HepG2 (cell line): ENCODE measurements around the gene CNOT1. TPM values are rescaled to one million over a fixed set of nuclear protein-coding genes. Genes with fewer than 3 reads are reported as not detected.
A peak's percentile ranks its signal among the peaks of the same experiment; 100 is the strongest.

ENCODE experiments used
- HNRNPUL1 ChIP-seq: fragments of 200-400 bp; formaldehyde crosslinking; IDR thresholded peaks from 2 replicates; pipeline ENCODE4 v1.6.1; 2017; ENCODE audit warnings: low read depth, mild to moderate bottlenecking, low read length, moderate library complexity
- MED13 ChIP-seq: sonication (generic); formaldehyde crosslinking; IDR thresholded peaks from 2 replicates; pipeline ENCODE4 v1.5.0; 2020; ENCODE audit warnings: missing genetic modification reagents
- NFE2L2 ChIP-seq: fragments of 150-350 bp; IDR thresholded peaks from 2 replicates; pipeline ENCODE4 v1.6.1; 2014; ENCODE audit warnings: low read length
- NONO ChIP-seq, 2 experiments: fragments of 450-650 bp in 1 of 2; sonication (generic) in 1 of 2; formaldehyde crosslinking in 1 of 2; IDR thresholded peaks in 1 of 2; conservative IDR thresholded peaks in 1 of 2; 2 replicates each; pipeline versions ENCODE4 v1.6.1 to v1.8.0; 2017 to 2022; ENCODE audit warnings: mild to moderate bottlenecking in 1 of 2, missing genetic modification reagents in 1 of 2, moderate library complexity in 1 of 2
- NR1H2 ChIP-seq: sonication (generic); formaldehyde crosslinking; IDR thresholded peaks from 2 replicates; pipeline ENCODE4 v1.8.1; 2022; ENCODE audit warnings: low read depth, missing genetic modification reagents, borderline replicate concordance
- PHF20 ChIP-seq: sonication (generic); formaldehyde crosslinking; IDR thresholded peaks from 2 replicates; pipeline ENCODE4 v1.5.0; 2020; ENCODE audit warnings: mild to moderate bottlenecking, missing genetic modification reagents
- PHF21A ChIP-seq: sonication (generic); formaldehyde crosslinking; IDR thresholded peaks from 2 replicates; pipeline ENCODE4 v1.5.0; 2020; ENCODE audit warnings: mild to moderate bottlenecking, missing genetic modification reagents
- POGZ ChIP-seq: sonication (generic); formaldehyde crosslinking; IDR thresholded peaks from 2 replicates; pipeline ENCODE4 v1.4.0; 2020; ENCODE audit warnings: mild to moderate bottlenecking, missing genetic modification reagents
- POLR2A ChIP-seq, 2 experiments: IDR thresholded peaks; 2 replicates each; pipeline ENCODE4 v1.6.1; 2011; ENCODE audit warnings: low read depth in 2 of 2, low read length in 2 of 2, mild to moderate bottlenecking in 1 of 2, moderate library complexity in 1 of 2; ENCODE audit not compliant: insufficient read depth in 1 of 2
- PREB ChIP-seq: sonication (generic); formaldehyde crosslinking; IDR thresholded peaks from 2 replicates; pipeline ENCODE4 v1.4.0; 2020; ENCODE audit warnings: missing genetic modification reagents
- RARA ChIP-seq: IDR thresholded peaks from 2 replicates; pipeline ENCODE4 v1.6.1; 2016; ENCODE audit warnings: missing genetic modification reagents, missing compliant biosample characterization
- SALL1 ChIP-seq: sonication (generic); formaldehyde crosslinking; IDR thresholded peaks from 2 replicates; pipeline ENCODE4 v1.8.0; 2022; ENCODE audit warnings: mild to moderate bottlenecking, missing genetic modification reagents
- TOE1 ChIP-seq: sonication (generic); formaldehyde crosslinking; IDR thresholded peaks from 2 replicates; pipeline ENCODE4 v1.4.0; 2020; ENCODE audit warnings: mild to moderate bottlenecking, missing genetic modification reagents
- ZNF512 ChIP-seq: sonication (generic); formaldehyde crosslinking; IDR thresholded peaks from 2 replicates; pipeline ENCODE4 v1.4.0; 2020; ENCODE audit warnings: mild to moderate bottlenecking, missing genetic modification reagents
- ZNF644 ChIP-seq: IDR thresholded peaks from 2 replicates; pipeline ENCODE4 v1.6.1; 2016; ENCODE audit warnings: low read depth
- ZNF761 ChIP-seq: sonication (generic); formaldehyde crosslinking; conservative IDR thresholded peaks from 2 replicates; pipeline ENCODE4 v1.4.0; 2020; ENCODE audit warnings: mild to moderate bottlenecking, missing genetic modification reagents
- ZNF850 ChIP-seq: sonication (generic); formaldehyde crosslinking; conservative IDR thresholded peaks from 2 replicates; pipeline ENCODE4 v1.9.0; 2021; ENCODE audit warnings: mild to moderate bottlenecking, missing genetic modification reagents
- polyA plus RNA-seq, 8 experiments: library from polyadenylated mRNA; depleted of rRNA in 3 of 8; stranded (reverse) in 7 of 8; unstranded in 1 of 8; fragments of >200 nt; fragmentation: Illumina TruSeq in 4 of 8; extraction: Trizol in 4 of 8; gene quantifications; 2 replicates each; pipeline versions ENCODE4 v1.2.1 to v1.2.3, GENCODE V29; 2011 to 2016; ENCODE audit warnings: low read depth in 4 of 8, missing spikeins in 1 of 8, mixed read lengths in 1 of 8; ENCODE audit not compliant: insufficient read depth in 1 of 8
- total RNA-seq, 5 experiments: library from RNA; depleted of rRNA; stranded (reverse); fragments of >200 nt; fragmentation: Illumina TruSeq; extraction: Trizol; gene quantifications; 2 replicates each; pipeline ENCODE4 v1.2.3, GENCODE V29; 2016; ENCODE audit warnings: low read depth in 1 of 5
- TF ChIP-seq, protein P1 (sequence below): sonication (generic); formaldehyde crosslinking; IDR thresholded peaks from 2 replicates; pipeline ENCODE4 v1.4.0; 2020; ENCODE audit warnings: low read depth, missing genetic modification reagents
- TF ChIP-seq, protein P2 (sequence below): sonication (generic); formaldehyde crosslinking; IDR thresholded peaks from 2 replicates; pipeline ENCODE4 v1.5.1; 2020; ENCODE audit warnings: missing genetic modification reagents, mild to moderate bottlenecking, borderline replicate concordance

Gene CNOT1
- total and polyA plus RNA-seq, 2 of the 13 experiments (the other 11 are each of a cell fraction or from before 2014, with no cell fraction given): 188 to 232 TPM

DNA sequence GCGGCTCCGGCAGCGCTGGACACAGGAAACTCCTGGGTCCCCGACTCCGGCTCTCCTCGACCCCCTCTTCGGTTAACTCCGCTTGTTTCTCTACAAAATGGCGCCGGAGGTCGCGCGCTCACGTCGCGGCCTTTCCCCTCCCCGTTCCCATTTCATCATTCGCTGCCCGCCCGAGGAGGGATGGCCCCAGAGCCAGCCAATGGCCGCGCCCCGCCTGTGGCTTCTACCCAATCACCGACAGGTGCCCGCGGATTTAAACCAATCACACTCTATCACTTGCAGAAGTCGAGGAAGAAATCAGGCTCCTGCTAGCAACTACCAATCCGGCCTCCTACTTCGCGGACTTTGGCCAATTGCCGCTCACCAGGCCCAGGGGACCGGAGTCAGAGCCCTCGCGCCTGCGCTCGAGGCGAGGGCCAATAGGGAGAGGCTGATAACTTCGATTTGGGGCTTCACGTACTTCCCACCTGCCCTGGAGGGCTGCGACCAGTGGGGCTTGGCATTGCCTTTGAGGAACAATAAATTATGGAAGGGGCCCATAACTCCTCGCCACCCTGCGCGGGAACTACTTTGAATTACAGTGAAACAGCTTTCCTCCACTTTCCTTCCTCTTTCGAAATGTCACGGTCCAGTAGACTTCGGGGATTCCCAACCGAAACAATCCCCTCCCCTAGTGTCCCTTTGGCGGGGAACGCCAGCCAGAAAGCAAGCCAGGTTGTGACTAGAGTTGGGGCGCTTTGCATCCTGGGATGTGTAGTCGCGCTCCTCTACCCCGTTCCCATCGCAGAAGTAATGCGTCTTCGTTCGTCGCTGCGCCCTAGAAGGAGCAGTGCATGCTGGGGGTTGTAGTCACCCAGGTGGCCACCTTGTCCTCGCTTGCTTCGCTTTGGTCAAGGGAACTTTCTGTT is at the start of gene CNOT1 (continued):
- TF ChIP-seq, protein P1, sequence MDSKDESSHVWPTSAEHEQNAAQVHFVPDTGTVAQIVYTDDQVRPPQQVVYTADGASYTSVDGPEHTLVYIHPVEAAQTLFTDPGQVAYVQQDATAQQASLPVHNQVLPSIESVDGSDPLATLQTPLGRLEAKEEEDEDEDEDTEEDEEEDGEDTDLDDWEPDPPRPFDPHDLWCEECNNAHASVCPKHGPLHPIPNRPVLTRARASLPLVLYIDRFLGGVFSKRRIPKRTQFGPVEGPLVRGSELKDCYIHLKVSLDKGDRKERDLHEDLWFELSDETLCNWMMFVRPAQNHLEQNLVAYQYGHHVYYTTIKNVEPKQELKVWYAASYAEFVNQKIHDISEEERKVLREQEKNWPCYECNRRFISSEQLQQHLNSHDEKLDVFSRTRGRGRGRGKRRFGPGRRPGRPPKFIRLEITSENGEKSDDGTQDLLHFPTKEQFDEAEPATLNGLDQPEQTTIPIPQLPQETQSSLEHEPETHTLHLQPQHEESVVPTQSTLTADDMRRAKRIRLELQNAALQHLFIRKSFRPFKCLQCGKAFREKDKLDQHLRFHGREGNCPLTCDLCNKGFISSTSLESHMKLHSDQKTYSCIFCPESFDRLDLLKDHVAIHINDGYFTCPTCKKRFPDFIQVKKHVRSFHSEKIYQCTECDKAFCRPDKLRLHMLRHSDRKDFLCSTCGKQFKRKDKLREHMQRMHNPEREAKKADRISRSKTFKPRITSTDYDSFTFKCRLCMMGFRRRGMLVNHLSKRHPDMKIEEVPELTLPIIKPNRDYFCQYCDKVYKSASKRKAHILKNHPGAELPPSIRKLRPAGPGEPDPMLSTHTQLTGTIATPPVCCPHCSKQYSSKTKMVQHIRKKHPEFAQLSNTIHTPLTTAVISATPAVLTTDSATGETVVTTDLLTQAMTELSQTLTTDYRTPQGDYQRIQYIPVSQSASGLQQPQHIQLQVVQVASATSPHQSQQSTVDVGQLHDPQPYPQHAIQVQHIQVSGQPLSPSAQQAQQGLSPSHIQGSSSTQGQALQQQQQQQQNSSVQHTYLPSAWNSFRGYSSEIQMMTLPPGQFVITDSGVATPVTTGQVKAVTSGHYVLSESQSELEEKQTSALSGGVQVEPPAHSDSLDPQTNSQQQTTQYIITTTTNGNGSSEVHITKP (CRISPR knock-in tag): peak; percentile 28
- peak; percentile 61; the same call in 1 of the 2 replicates for TF ChIP-seq MED13 (CRISPR knock-in tag)
- no peak for TF ChIP-seq NFE2L2
- TF ChIP-seq POGZ (CRISPR knock-in tag): peak; percentile 87
- TF ChIP-seq ZNF644 (CRISPR knock-in tag): no peak
- TF ChIP-seq TOE1: peak; percentile 44; the same call in 1 of the 2 replicates
- no peak for TF ChIP-seq NONO (IDR thresholded peaks at IDR 0.05)
- TF ChIP-seq NONO (CRISPR knock-in tag; conservative IDR thresholded peaks at IDR 0.05): peak; percentile 78
- TF ChIP-seq ZNF761 (CRISPR knock-in tag): peak; percentile 90; the same call in 1 of the 2 replicates
- peak; percentile 70; the same call in 1 of the 2 replicates for TF ChIP-seq PHF20 (CRISPR knock-in tag)
- TF ChIP-seq PREB (CRISPR knock-in tag): no peak
- no peak for TF ChIP-seq ZNF850 (CRISPR knock-in tag)
- TF ChIP-seq HNRNPUL1: no peak
- no peak for TF ChIP-seq NR1H2 (CRISPR knock-in tag)
- TF ChIP-seq ZNF512 (CRISPR knock-in tag): no peak
- TF ChIP-seq SALL1: peak; percentile 69
- peak; percentile 85 to 87 for TF ChIP-seq POLR2A (IDR thresholded peaks at IDR 0.05; ENCODE audit: insufficient read depth in 1 of 2, low read depth in 2 of 2, low read length in 2 of 2)
- peak; percentile 95 for TF ChIP-seq PHF21A
- TF ChIP-seq, protein P2, sequence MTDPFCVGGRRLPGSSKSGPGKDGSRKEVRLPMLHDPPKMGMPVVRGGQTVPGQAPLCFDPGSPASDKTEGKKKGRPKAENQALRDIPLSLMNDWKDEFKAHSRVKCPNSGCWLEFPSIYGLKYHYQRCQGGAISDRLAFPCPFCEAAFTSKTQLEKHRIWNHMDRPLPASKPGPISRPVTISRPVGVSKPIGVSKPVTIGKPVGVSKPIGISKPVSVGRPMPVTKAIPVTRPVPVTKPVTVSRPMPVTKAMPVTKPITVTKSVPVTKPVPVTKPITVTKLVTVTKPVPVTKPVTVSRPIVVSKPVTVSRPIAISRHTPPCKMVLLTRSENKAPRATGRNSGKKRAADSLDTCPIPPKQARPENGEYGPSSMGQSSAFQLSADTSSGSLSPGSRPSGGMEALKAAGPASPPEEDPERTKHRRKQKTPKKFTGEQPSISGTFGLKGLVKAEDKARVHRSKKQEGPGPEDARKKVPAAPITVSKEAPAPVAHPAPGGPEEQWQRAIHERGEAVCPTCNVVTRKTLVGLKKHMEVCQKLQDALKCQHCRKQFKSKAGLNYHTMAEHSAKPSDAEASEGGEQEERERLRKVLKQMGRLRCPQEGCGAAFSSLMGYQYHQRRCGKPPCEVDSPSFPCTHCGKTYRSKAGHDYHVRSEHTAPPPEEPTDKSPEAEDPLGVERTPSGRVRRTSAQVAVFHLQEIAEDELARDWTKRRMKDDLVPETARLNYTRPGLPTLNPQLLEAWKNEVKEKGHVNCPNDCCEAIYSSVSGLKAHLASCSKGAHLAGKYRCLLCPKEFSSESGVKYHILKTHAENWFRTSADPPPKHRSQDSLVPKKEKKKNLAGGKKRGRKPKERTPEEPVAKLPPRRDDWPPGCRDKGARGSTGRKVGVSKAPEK: no peak
- peak; percentile 2; the same call in 1 of the 2 replicates for TF ChIP-seq RARA (CRISPR knock-in tag)
